Endothelial cell of hepatic sinusoid (primary cell): ENCODE results near the gene ZFP62.

Experiments used
- in situ Hi-C: cut with HindIII; loops from 2 replicates; pipeline ENCODE4 v1.10.0; 2017; ENCODE audit warnings: low sequenced_read_pairs

ZFP62 gene

DNA sequence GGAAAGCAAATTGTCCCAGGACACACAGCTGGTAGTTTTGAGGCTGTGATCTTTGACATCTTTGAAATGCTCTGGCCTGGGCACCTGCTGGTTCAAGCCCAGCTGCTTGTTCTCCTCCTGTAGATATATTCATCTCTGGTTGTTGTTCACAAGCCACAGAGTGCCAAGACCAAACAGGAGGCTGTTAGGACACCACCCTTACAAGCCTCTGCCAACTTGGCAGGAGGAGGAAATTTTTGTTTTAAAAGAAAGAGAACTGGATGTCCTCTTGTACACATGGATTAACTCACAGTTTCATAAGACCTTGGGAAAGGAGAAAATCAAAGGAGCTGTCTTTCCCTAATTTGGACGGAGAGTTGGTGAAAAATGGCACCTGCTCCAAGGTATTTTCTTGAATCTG is 8.5 kb upstream of the ZFP62 start:
- in situ Hi-C loops = loop anchor here (5.0 kb wide), 2 partner anchors 52 to 87 kb away; no protein-coding TSS in a partner anchor

DNA sequence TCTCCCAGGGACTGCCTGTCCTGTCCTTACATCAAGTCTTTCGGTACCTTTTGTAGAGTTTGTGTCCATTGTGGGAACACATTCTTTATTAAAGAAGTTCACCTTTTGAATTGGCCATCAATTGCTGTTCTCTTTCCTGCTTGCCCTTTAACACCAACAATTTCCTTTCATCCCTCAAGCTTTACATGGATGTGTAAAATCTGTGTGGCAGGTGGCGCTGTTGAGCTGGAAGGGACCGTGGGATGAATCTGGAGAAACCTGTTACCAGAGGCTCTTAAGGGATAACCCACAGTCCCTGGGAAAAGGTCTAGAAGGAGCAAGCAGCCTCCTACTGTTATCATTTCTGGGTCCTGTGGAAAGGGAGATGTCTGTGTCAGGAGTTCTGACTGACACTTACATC is 7.9 kb upstream of the ZFP62 start:
- in situ Hi-C loops = loop anchor here (5.0 kb wide), 2 partner anchors 52 to 87 kb away; no protein-coding TSS in a partner anchor

DNA sequence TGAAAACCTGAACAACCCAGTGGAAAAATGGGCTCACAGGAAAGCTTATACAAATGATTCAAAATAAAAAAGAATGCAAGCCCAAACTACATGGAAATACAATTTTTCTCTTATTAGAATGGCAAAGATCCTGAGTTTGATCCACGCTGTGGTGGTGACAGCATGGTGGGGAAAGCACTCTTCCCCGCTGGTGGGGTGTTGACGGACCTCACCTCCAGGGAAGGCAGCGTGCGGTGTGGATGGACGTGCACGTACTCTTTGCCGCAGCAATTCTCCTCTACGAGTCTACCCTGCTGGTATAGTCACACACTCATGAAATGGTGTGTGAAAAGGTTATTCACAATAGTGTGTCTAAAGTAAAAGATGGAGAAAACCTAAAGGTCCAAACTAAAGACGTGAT is 5.9 kb upstream of the ZFP62 start:
- in situ Hi-C loops = loop anchor here (5.0 kb wide), 2 partner anchors 50 to 85 kb away; no protein-coding TSS in a partner anchor

DNA sequence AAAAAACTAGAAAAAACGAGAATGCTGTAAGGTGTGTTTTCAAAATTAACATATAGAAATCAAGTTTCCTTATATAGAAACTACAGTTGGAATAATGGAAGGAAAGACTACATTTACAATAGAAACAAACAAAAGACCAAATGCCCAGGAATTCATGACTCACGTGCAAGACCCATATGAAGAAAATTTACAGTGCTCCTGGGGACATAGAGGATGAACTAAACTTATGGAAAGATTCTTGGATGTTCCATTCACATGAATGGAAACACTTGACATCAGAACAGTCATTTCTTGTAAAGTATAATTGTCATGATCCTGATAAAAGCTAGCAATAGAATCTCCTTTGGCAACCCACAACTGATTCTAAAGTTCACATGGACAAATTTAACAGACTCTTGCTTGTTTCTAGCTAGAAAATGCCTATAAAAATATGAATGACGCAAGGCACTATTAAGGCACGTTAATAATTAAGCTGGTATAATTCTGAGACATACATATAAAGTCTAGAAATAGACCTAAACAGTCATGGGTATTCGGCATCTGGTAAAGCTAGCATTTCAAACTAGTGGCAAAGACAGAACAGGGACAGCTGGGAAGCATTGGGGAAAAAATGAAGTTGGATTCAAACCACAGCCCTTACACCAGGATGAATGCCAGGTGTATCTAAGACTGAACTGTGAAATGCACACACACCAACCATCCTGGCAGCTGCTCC is 5.1 kb upstream of the ZFP62 start:
- in situ Hi-C loops = loop anchor here (5.0 kb wide), 2 partner anchors 49 to 84 kb away; no protein-coding TSS in a partner anchor

DNA sequence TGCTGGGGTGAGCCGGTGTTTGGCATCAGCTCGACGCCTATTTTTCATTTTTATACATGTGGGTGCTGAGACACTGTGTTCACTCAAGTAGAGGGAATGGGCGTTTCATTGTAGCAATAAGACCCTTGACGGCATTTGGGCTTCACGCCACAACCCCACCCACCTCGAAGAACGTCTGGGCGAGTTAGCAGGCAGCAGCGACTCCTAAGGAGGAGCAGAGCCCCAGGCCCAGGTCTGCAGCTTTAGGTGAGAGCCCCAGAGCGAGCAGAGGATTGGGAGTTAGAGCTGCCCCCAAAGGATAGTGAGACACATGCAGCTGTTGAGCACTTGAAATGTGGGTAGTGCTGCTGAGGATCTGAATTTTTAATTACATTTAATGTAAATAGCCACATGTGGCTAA is 1.6 kb upstream of the ZFP62 start:
- in situ Hi-C loops = no loop called here

DNA sequence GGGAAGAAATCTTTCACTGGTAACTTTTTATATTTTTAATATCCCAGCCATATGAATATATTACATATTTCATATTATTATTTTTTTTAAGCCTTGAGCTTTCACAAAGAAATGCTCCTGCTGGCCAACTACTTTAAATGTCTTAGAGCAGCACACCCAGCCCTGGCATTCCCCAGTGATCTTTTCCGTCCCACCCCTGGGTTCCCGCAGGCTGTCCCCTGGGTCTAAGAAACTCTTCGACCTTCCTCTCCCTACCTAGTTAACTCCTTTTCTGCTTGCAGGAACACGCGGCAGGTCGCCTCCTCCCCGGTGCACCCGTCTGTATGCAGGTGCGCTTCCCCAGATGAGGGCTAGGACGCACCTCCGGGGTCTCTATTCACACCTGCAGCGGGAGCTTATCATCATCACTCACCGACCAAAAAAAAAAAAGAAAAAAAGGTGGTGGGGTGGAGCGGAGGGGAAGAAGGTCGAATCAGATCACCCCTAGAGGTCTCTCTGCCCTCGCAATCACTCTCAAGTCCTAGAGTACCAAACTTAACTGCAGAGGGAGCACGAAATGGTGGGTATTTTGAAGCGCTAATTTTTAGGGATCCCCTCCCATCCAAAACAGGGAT is 696 bp downstream of the ZFP62 start:
- in situ Hi-C loops = no loop called here

DNA sequence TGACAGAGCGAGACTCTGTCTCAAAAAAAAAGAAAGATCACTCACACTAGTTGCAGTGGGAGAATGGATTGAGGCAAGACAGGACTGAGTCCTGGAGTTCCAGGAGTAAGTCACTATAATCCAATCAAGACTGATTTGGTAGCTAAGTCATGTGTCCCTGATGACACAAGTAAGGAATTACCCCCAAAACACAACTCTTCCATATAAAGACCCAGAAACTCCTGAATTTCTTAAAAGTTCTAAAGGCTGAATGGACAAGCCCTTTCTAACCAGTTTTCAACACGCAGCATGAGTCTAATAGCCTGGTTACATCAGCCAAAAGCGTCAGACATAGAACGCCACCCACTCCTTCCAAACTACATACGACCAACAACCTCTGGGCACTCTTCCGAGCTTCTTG is 2.5 kb downstream of the ZFP62 start:
- in situ Hi-C loops = no loop called here

DNA sequence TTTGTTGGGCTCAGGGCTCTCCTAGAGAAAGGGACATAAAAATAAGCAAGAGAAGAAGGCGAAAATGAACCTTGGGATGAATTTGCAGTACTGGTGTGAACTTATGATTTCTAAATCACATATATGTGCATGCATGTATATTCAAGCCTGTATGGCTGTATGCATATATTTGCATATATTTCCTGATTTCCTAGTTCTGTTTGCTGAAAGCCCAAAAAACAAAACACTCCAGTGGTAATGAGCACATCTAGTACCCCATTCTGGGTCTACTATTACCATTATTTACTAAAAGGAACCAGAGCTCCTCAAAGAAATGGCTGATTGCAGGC is 7.3 kb downstream of the ZFP62 start:
- in situ Hi-C loops = no loop called here

DNA sequence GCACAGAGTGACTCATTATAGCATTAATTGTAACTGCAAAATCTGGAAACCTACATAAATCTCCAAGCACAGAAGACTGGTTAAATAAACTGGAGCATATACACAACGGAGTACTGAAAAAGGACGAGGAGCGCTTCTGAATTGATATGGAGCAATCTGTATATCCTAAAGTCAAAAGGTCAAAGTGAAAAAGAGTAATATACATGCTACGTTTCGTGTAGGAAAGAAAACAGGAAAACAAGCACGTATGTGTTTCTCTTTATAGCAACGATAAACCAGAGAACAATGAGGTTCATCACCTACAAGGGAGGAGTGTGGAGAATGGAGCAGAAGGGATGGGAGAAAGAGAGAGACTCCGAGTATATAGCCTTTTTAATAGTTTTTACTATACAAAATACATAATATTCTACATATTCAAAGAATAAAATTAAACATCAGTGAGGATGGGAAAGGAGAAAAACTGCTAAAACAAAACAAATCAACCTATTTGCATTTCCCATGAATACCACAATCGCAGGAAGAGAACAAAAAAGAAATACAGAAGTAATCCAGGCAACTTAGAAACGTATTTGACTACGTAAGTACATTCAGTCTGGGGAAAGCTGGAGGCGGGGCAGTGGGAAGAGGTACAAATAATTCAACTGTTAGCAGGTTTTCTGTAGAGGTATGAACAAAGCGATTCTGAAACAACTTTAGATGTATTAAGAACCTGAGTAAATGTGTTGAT is 7.8 kb downstream of the ZFP62 start:
- in situ Hi-C loops = no loop called here

DNA sequence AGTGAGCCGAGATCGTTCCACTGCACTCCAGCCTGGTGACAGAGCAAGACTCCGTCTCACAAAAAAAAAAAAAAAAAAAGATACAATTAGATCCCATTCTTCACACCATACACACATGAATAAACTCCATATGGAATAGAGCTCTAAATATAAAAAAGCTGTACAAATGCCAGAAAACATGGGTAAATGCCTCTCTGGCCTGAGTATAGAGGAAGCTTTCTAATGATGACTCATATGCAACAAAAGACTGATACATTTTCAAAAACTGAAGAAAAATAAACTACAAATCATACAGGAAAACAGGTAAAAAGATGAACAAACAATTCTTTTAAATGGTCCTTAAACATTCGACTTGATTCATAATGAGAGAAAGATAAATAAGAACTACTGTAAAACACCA is 8.6 kb downstream of the ZFP62 start:
- in situ Hi-C loops = no loop called here

DNA sequence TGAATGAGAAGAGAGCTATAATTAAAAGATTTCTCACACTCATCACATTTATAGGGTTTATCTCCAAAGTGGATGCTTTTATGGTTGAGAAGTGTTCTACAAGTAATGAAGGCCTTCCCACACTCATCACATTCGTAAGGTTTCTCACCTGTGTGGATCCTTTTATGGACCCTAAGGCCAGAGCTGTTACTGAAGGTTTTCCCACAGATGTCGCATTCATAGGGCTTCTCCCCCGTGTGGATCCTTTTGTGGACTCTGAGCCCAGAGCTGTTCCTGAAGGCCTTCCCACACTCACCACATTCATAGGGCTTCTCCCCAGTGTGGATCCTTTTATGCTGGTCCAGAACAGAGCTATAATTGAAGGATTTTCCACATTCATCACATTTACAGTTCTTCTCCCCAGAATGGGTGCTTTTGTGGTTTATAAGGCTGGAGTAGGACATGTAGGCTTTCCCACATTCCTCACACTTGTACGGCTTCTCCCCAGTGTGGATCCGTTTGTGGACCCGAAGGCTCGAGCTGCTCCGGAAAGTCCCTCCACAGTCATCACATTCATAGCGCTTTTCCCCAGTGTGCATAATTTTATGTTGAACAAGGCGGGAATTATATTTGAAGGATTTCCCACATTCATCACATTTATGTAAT is 10.5 kb downstream of the ZFP62 start:
- in situ Hi-C loops = no loop called here

DNA sequence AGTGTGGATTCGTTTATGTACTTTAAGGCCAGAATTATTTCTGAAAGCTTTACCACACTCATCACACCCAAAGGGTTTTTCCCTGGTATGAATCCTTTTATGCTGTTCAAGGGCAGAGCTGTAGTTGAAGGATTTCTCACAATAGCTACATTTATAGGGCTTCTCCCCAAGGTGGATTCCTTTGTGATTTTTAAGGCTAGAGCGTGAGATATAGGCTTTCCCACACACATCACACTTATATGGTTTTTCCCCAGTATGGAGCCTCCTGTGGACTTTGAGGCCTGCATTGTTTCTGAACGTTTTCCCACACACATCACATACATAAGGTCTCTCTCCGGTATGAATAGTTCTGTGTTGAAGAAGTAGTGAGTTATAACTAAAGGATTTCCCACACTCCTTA is 11.2 kb downstream of the ZFP62 start:
- in situ Hi-C loops = no loop called here

DNA sequence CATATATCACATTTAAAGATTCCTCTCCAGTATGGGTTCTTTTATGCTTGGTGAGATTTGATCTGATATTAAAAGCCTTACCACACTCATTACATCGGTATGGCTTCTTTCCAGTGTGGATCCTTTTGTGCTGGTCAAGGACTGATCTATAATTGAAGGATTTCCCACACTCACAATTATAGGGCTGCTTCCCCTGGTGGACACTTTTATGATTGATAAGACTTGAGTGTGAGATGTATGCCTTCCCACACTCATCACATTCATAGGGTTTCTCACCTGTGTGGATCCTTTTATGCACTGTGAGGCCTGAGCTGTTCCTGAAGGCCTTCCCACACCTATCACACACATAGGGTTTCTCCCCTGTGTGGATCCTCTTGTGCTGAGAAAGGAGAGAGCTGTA is 12.2 kb downstream of the ZFP62 start:
- in situ Hi-C loops = no loop called here

DNA sequence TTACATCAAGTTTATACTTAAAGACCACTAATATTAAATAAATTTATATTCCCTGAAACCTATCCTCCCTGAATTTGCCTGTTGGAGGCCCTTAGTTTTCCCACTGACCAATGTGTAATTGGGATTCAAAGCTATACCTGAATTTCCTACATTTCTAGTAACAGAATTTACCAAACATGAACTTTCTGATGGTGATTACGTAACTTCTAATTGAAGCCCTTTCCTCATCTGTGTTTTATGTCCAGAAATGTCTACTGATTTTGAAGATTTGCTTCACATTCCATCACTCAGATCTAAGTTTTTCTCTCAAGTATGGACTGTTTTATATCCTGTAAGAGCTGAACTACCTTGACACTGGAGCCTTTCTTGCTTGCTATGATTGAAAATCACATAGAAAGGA is 12.8 kb downstream of the ZFP62 start:
- in situ Hi-C loops = no loop called here

DNA sequence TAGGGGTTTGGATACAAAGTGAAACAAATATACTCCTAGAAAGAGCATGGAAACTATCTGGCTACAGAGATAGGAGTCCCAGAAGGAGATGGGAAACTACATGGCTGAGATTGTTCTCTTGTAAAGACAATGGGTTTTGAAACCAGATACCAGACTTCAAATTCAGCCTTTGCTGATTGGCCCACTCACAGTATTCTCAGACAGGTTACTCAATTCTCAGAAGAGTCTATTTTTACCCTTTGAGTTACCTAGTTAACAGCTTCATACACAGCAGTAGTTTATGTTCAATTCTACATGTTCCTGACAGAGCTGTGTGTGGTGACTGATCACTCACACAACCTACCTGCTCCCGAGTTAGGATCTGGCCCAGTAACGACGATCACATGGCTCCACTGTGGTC is 14.1 kb downstream of the ZFP62 start:
- in situ Hi-C loops = no loop called here

DNA sequence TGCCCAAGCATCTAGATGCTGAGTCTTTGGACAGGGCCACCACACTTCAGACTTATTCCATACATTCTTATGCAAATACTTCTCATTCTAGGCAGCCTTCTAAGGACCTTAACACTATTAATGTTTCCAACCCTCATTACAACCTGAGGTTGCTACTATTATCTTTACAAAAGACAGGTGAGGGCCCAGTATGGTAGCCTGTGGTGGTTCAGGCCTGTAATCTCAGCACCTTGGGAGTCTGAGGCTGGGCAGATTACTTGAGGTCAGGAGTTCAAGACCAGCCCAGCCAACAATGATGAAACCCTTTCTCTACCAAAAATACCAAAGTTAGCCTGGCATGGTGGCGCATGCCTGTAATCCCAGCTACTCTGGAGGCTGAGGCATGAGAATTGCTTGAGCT is 16.2 kb downstream of the ZFP62 start:
- in situ Hi-C loops = no loop called here

DNA sequence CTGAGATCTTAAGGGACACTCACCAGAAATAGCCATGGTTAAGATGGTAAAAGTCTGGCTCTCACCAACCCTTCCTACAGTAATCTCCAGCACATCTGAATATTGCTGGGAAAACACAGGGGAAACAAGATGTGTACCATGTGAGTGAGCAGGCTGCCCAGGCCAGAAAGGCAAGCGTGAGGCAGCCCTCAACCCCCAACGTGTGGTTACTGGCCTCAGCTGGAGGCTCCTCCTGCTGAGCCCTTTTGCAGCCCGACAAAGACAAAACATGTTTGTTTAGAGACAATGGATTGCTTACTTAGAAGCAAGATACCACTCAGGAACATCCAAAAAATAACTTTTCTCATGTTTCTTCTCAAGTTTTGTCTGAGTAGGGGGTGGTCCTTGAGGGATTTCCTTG is 16.6 kb downstream of the ZFP62 start:
- in situ Hi-C loops = no loop called here

DNA sequence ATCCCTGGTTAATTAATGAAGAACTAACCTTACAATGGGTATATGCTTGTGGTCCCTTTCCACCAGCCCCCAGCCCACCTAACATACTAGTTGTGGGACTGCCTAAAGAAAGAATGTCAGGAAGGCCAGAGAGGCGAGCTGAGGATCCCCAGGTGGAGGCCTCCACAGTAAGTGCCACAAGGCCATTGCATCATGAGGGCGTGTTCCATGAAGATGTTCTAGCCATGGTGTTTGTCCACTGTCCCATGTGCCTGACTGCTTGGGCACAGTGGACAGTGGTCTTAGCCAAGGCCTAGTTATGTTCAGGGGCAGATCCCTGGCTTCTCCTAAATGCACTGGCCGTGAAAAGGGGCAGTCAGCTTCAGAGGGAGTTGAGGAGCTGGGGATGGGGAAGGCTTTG is 21.1 kb downstream of the ZFP62 start:
- in situ Hi-C loops = loop anchor here (5.0 kb wide), 1 partner anchor 38 kb away; the partner anchor contains the start of gene MGAT1

DNA sequence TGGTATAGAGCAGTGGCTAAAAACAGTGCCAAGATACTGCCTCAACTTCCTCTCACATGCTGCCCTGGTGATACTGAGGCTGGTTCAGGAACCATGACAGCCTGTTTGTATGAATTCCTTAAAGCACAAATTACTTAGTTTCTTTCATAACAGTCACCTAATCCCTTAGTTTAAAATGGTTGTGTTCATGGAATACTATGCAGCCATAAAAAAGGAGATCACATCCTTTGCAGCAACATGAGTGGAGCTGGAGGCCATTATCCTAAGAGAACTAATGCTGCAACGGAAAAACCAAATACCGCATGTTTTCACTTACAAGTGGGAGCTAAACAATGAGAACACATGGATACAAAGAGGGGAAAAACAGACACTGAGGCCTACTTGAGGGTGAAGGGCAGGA is 21.8 kb downstream of the ZFP62 start:
- in situ Hi-C loops = loop anchor here (5.0 kb wide), 1 partner anchor 37 kb away; the partner anchor contains the start of gene MGAT1

DNA sequence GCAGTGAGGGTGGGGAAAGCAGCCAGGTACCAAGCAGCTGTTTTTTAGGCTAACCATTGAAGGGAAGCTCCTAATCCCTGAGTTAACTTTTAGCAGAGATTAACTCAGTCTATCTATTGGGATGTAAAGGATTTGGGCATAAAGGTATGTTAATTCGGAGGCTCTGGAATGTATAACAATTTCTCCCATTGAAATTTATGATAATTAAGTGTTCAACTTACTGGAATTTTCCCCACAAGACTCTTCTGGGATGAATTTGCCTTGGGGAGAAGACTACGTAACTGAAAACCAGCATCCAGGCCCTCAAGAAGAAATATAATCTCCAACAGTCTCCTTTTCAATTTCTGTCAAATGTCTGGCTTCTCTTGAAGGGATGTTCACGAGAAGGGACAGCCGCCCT is 23.6 kb downstream of the ZFP62 start:
- in situ Hi-C loops = loop anchor here (5.0 kb wide), 1 partner anchor 35 kb away; the partner anchor contains the start of gene MGAT1

DNA sequence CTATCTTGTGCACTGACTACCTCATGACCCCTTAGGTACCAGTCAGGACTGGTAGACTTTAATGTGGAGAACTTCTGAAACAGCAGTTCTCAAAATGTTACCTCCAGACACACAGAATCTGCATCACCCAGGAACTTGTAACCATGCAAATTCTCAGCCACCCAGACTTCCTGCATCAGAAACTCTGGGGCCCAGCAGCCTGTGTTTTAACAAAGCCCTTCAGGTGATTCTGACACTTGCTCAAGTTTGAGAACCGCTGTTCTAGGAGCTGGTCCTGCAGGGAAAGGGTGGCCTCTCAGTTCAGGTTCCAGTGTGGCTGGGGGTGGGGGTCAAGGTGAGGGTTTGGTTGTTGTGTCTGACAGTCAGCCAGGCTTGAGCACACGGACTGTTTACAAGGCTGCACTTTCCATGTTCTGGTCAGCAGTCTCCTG is 28.4 kb downstream of the ZFP62 start:
- in situ Hi-C loops = no loop called here
